Measurements from ENCODE around the gene KLHL13.

Gene KLHL13

DNA sequence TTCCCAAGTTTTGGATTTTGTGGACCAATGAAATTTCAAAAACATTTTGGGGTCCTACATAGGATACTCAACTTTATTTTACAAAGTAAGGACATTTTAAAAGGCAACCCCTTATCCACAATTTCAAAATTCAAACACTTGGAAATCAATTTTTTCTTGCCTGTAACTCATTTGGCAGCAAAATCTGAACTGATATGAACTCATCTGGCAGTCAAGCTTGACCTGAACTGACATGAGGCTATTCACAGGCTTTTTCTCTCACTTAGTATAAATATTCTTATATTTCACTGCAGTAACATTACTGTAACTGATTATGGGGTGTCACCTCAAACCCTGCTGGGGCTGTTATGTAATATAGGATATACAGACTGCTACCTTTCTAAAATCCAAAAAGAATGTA lies 116.1 kb downstream of the KLHL13 start:
- in situ Hi-C loops (cut with MboI; ENCODE audit: low pct_unique_long_range_greater_than_20kb, low sequenced_read_pairs), result no loop called here
- no peak for DNase-seq

DNA sequence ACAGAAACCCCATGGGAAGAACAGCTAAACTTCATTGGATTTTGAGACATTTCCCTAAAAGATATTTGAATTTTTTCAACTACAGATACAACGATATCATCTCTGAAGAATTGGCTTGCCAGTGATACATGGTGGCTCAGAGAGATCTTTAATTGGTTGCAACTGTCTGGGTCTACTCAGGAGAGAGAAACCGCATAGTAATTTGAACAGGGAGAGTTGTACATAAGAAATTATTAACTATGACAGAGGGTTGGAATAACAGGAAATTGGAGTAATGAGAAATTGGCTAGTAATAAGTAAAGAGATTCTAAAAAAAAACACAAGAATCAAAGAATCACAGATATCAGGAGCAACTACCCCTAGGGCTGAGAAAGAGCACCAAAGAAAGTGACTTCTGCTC lies 118.4 kb downstream of the KLHL13 start:
- in situ Hi-C loops (cut with MboI; ENCODE audit: low pct_unique_long_range_greater_than_20kb, low sequenced_read_pairs), result loop anchor here (25.0 kb wide), 1 partner anchor 239 kb away; no protein-coding TSS in a partner anchor
- no peak for DNase-seq

DNA sequence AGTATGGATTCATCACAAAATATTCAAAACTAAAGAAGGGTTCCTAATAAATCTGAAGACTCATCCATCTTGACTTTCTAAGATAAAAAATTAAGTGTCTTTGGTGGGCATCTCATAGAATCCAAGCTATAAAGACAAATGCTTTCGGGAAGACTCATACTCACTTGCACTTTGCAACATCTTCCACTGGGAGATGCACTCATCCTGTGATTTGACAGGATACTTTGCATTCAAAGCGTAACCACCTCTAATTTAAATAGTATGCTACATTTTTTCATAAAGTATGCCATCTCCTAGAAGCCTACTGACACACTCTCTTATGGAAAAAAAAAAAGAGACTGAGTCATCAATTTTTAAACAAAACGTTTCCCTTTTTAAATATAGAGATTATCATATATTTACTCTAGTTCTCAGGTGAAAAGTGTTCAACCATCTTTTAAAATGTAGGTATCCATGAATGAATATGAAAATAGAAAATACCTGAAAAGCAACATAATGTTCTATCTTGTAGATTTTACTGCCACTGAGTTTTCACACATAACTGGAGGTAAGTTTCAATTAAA lies 119.6 kb downstream of the KLHL13 start:
- in situ Hi-C loops (cut with MboI; ENCODE audit: low pct_unique_long_range_greater_than_20kb, low sequenced_read_pairs), result loop anchor here (25.0 kb wide), 1 partner anchor 240 kb away; no protein-coding TSS in a partner anchor
- DNase-seq, result peak; percentile 6

DNA sequence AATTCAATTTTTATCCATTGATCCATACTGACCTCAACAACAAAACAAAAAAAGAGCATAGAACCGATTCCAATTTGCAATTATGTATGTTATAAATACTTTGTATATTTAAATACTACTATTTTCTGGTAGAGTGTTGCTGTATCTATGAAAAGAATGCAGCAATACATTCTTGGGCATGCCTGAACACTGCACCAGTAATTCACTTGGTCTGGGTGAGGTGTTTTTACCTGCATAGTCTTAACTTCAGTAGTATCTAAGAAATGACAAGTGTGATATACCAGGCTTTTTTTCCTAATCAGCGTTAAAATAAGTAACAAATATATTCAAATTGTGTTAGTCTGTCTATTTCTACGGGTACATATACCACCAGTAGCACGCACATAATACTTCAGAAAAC lies 120.2 kb downstream of the KLHL13 start:
- no peak for DNase-seq
- in situ Hi-C loops (cut with MboI; ENCODE audit: low pct_unique_long_range_greater_than_20kb, low sequenced_read_pairs), result loop anchor here (25.0 kb wide), 1 partner anchor 241 kb away; no protein-coding TSS in a partner anchor

DNA sequence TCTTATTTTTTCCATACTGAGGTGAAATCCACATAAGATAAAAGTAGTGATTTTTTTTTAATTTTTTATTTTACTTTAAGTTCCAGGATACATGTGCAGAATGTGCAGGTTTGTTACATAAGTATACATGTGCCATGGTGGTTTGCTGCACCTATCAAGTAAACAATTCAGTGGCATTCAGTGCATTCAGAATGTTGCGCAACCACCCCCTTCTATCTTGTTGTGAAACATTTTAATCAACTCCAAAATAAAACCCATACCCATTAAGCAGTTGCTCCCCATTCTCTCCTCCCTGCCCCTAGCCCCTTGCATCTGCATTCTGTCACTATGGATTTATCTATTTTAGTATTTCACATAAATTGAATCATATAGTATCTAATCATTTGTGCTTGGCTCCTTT lies 121.2 kb downstream of the KLHL13 start:
- in situ Hi-C loops (cut with MboI; ENCODE audit: low pct_unique_long_range_greater_than_20kb, low sequenced_read_pairs), result loop anchor here (25.0 kb wide), 1 partner anchor 242 kb away; no protein-coding TSS in a partner anchor
- DNase-seq, result no peak

DNA sequence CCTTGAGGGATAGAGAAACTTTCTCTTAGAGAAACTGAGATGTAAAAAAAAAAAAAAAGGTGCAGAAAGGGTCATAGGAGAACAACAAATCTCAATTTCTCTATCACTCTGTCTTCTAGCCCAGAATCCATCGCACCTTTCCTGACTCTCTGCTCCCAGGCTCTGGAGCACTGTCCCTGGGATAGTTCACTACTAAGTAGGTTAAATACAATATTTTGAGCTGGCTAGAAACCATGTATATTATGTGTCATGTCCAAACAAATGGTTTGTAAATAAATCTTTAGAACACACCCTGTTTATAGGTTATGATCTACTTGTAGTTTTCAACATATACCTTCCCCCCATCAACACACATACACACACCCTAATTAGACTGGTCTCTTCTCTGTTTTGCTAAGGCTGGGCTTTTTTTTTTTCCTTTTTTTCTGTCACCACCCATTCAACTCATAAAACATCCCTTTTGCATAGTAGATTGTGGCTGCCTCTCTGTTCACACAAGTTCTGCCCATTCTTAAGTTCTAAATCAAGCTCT lies 124.4 kb downstream of the KLHL13 start:
- DNase-seq, result no peak
- in situ Hi-C loops (cut with MboI; ENCODE audit: low pct_unique_long_range_greater_than_20kb, low sequenced_read_pairs), result loop anchor here (25.0 kb wide), 1 partner anchor 245 kb away; no protein-coding TSS in a partner anchor

DNA sequence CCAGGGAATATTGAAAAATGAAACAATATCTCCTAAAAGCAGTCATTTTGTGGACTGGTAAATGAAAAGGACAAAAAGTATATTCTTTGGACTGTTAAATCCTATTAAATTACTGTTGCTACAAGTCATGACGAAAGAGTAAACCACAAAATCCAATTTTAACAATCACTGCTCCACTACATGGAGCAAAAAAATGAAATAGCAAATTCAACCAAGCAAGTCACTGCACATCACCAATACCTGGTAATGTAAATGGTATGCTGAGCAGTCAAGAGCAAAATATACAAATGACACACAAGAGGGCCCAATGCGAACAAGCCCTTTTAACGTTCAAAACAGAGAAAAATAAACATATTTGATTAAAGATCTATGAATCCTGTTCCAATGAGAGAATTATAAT lies 126.2 kb downstream of the KLHL13 start:
- in situ Hi-C loops (cut with MboI; ENCODE audit: low pct_unique_long_range_greater_than_20kb, low sequenced_read_pairs), result loop anchor here (25.0 kb wide), 1 partner anchor 247 kb away; no protein-coding TSS in a partner anchor
- DNase-seq, result no peak

DNA sequence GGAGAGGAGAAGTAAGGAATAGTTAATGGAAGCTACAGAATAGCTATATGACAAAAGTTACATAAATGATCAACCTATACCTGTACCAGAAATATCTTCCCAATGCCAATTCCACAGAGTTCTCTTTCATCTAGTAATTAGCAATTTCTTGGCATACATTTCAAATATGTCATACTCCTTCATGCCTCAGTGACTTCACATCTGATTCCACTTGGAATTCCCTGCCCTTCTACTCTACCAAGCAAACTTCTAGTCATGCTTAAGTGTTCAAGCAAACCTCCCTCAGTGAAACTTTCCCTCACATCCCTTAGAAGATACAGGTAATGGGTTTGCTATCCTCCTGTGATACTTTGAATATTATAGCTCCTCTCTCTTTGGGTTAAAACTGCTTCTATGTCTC lies 127.1 kb downstream of the KLHL13 start:
- DNase-seq, result no peak
- in situ Hi-C loops (cut with MboI; ENCODE audit: low pct_unique_long_range_greater_than_20kb, low sequenced_read_pairs), result loop anchor here (25.0 kb wide), 1 partner anchor 248 kb away; no protein-coding TSS in a partner anchor

DNA sequence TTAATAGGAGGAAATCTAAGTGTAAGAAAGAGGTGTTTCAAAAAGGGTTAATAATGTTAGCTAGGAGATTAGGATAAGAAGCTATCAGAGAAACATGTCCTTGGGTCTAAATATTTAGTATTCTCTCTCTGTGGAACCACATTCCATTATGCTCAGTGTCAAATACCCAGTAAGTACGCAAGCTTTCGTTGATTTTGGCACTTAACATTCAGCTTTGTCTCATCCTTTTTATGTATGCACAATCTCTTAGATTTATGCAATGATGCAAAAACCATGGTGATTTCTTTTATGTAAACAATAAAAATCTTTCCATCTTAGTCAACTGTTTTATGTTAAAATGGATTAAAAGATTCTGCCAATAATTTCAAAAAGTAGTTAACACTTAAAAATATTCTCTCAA lies 129.2 kb downstream of the KLHL13 start:
- DNase-seq, result no peak
- in situ Hi-C loops (cut with MboI; ENCODE audit: low pct_unique_long_range_greater_than_20kb, low sequenced_read_pairs), result loop anchor here (25.0 kb wide), 1 partner anchor 250 kb away; no protein-coding TSS in a partner anchor

DNA sequence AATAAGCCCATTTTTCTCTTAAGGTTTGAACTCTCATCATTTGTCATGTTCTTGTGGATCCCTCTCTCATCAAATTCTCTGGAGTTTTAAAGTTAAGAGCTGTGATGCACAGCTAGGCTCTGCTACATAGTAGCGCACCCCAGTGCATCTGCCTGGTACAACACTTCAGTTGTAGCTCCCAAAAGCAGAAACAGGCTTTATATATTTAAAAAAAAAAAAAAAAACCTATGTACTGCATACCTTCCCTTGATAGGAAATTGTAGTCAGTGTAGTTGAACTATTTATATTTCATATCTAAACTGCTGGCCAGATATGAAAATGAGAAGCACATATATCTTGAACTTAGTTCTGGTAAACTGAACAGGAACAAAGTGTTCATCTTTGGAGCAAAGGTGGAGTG lies 131.4 kb downstream of the KLHL13 start:
- peak; percentile 15 for DNase-seq

DNA sequence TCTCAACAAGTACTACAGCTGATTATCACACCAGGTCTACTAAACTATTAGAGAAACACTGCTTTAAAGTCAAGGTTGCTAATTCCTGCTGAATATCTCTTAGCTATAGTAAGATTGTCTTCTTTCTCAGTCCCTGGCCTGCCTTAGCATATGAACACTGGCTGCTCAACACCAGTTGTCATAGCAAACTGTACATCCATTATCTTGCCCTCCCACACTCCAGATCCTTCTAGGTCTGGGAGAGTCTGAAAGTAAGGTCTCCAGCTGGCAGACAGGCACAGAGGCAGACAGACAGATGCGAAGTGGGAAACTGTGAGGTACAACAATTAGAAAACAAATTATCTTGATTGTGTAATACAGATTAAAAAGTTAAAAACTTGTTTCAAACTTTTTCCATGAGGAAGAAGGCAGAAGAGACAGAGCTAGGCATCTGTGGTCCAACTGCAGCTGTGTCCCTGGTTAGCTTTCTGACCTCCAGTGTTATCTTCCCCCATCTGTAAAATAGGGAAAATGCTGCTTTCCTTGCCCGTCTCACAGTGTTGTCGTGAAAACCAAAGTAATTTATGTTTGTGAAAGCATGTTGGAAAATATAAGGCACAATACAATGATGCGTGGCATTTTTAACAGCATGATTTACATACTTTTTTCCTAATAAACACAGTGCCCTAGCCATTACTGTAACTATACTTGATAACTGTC lies 133.8 kb downstream of the KLHL13 start:
- DNase-seq, result no peak
- in situ Hi-C loops (cut with MboI; ENCODE audit: low pct_unique_long_range_greater_than_20kb, low sequenced_read_pairs), result loop anchor here (25.0 kb wide), 1 partner anchor 254 kb away; no protein-coding TSS in a partner anchor

More for the DNA sequence above, 131.4 kb downstream of the KLHL13 start:
- in situ Hi-C loops (cut with MboI; ENCODE audit: low pct_unique_long_range_greater_than_20kb, low sequenced_read_pairs), result loop anchor here (25.0 kb wide), 1 partner anchor 252 kb away; no protein-coding TSS in a partner anchor

DNA sequence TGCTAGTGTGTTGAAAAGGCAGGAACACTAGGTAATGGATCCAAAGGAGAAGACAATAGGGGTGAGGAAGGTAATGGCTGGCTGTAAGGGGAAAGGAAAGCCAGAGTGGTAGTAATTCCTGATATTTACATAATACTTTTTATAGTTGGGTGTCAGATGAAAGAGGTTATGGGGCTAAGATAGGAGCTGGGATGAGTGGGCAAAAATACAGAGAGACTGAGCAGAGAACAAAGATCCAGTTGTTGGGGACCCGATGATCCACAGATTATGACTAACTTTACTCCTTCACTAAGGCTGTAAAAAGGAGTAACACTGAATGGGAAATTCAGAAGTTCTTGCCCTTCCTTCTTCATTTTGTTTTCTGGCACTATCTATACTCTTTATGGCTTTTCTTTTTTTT lies 138.2 kb downstream of the KLHL13 start:
- no peak for DNase-seq
- in situ Hi-C loops (cut with MboI; ENCODE audit: low pct_unique_long_range_greater_than_20kb, low sequenced_read_pairs), result loop anchor here (25.0 kb wide), 1 partner anchor 259 kb away; no protein-coding TSS in a partner anchor

DNA sequence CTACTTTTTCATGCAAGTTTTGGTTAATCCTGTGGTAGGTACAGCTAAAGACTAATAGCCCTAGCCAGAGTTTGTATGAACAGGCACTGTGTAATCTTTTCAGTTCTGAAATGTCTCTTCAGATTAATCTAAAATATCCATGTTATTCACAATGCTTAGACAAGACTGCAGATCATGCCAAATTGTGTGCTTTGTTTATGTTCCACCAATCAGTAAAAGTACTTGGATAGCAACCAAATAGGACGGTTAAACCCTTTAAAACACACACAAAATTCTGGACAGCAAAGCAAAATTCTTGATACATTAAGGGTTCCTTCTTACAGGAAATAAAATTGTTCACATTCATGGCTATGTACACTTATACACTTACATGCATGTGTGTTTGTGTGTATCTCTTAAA lies 139.1 kb downstream of the KLHL13 start:
- DNase-seq, result no peak
- in situ Hi-C loops (cut with MboI; ENCODE audit: low pct_unique_long_range_greater_than_20kb, low sequenced_read_pairs), result loop anchor here (25.0 kb wide), 1 partner anchor 260 kb away; no protein-coding TSS in a partner anchor

DNA sequence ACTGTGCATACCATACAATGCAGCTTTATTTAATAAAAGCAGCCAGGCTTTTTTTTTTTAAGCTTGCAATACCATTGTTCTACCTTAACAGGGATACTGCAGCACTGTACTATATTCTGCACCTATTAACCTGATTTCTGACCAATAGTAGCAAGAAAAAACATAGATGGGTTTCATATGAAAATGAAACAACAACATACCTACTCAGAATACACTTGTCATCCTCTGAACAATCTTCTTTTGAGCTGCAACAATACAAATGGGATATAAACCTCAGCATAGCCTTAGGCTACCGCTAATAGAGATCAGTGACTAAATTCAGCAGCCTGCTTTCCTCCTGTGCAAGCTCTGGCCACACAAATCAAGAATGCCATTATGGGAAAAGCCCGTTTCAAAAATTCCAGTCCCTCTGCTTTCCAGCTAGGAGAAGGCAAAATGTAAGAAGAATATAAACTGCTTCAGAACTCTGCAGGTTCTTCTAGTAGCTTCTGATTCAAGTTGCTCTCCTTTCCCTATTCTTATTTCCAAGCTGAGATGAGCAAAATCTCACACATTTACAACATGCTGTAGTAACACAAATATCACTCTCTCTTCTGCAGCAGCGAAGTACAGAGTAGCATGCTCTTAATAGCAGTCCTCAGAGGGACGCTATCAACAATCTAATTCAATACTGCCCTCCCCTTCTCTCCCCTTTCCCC lies 143.4 kb downstream of the KLHL13 start:
- no peak for DNase-seq
- in situ Hi-C loops (cut with MboI; ENCODE audit: low pct_unique_long_range_greater_than_20kb, low sequenced_read_pairs), result no loop called here

DNA sequence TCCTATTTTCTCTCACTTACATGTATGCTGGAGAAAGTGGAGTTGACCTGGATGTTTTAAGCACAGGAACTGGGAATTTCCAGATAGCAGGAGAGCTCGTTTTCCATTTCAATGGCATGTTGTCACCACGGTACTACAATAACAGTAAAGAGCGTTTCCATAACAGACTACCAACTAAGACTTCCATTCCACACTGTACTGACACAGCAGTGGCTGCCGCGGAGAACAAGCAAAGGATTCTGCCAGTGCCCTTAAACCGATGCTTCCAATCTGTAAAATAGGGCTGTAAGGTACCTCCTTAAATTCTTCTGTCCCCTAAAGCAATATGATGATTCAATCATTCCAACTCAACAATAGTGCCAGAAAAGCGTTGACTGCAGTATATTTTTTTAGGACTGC lies 143.9 kb downstream of the KLHL13 start:
- DNase-seq, result no peak
- in situ Hi-C loops (cut with MboI; ENCODE audit: low pct_unique_long_range_greater_than_20kb, low sequenced_read_pairs), result no loop called here

DNA sequence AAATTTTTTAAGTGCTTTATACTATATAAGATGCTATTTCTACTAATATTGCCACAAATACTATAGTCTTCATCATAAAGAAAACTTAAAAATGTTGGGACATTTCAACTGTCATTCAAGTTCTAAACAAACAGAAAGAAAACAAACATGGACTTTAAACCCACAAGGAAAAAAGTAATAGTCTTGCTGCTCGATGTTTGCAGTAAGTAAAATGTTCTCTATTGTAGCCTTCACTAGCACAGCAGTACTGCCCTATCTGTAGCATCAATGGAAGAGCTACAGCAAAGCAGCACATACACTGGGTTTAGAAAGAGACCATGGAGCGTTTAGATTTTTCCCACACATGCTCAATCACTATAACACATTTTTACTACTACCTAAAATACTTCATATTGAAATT lies 146.8 kb downstream of the KLHL13 start:
- in situ Hi-C loops (cut with MboI; ENCODE audit: low pct_unique_long_range_greater_than_20kb, low sequenced_read_pairs), result no loop called here
- no peak for DNase-seq

DNA sequence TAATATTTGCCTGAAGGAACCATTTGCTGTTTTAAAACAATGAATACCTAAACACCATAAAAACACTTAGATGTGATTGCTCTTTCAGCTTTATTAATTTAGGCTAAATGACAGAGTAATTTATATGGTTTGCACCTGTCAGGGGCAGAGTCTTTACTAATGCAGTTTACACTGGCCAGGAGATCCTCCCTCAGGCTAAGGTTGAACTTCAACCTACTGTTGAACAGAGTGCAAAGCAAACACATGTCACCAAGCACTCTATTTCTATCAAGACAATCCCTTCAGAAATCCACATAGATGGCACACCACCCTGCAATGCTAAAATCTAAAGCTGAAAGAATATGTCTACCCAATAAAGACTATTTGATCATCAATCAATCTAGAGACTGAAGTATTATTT lies 147.3 kb downstream of the KLHL13 start:
- no peak for DNase-seq
- in situ Hi-C loops (cut with MboI; ENCODE audit: low pct_unique_long_range_greater_than_20kb, low sequenced_read_pairs), result no loop called here

DNA sequence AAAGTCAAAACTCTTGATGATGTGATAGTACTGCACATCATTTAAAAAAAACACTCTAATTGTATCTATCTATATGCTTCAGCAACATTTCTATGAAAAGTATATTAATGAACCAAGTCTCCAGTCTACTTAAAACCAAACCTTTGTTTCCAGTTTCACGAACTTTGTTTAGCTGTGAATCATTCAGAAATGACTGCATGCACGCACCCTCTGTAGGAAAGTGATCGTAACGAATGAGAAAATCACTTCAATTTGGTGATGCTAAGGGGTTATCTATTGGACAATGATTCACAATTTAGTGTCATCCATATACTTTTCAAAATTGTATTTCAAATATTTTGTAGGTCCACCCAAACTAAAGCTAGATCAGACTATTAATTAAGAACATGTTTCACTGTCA lies 157.6 kb downstream of the KLHL13 start:
- in situ Hi-C loops (cut with MboI; ENCODE audit: low pct_unique_long_range_greater_than_20kb, low sequenced_read_pairs), result no loop called here
- no peak for DNase-seq

DNA sequence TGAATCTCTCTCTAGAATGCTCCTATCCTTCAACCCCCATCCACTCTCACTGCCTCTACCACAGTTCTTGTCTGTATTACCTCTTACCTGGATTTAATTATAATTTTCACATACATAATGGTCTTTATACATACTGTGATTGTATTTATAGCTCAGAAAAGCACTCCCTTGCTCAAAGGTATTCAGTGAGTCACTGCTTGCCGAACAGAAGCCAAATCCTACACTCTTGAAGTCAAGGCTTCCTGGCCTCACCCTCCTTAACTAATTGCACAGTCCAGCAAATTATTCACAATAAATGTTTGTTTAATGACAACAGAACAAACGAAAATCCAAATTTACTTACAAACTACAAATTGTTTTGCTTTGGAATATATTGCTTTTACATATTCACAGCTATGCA lies 159.5 kb downstream of the KLHL13 start:
- in situ Hi-C loops (cut with MboI; ENCODE audit: low pct_unique_long_range_greater_than_20kb, low sequenced_read_pairs), result no loop called here
- DNase-seq, result no peak
